Measurements from ENCODE around the gene RARS2.

DNA sequence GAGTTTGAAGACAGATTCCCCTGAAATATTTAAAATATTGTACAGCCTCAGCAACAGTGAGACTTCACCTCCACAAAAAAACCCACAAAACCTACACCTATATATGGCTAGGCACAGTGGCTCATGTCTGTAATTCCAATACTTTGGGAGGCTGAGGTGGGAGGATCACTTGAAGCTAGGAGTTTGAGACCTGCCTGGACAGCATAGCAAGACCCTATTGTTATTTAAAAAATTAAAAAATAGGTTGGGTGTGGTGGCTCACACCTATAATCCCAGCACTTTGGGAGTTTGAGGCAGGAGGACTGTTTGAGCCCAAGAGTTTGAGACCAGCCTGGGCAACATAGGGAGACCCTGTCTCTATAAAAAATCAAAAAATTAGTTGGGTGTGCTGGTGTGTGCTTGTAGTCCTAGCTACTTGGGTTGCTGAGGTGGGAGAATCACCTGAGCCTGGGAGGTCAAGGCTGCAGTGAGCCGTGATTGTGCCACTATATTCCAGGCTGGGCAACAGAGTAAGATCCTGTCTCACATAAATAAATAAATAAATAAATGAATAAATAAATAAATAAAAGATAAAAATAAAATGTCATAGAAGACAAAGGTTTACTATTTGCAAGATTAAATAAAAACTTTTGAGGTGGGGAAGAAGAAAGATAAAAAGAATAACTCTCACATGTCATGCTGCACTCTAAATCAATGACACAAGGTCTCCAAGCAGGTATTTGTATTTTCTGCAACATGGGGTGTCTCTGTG, 51.1 kb downstream of the RARS2 start:
- TF ChIP-seq POLR2A (IDR thresholded peaks at IDR 0.05) (no peak), CTCF (IDR thresholded peaks at IDR 0.05) (no peak)
